Left ventricle myocardium inferior (tissue), 1 donor: Measurements from ENCODE around the gene CDYL2. TPM values are rescaled to one million over a fixed set of nuclear protein-coding genes. Genes with fewer than 3 reads are reported as not detected.

Source experiments
- DNase-seq: peaks from one replicate; pipeline ENCODE4 v3.0.0-alpha.2; 2020
- H3K27ac ChIP-seq: fragments of 200-600 bp; replicated peaks from 2 replicates; pipeline ENCODE4 v1.8.0; 2021
- H3K27me3 ChIP-seq: fragments of 200-600 bp; 2 replicates; pipeline ENCODE4 v1.8.0; 2021; ENCODE audit warnings: low read depth
- H3K36me3 ChIP-seq: fragments of 200-600 bp; 2 replicates; pipeline ENCODE4 v1.8.0; 2021
- H3K4me1 ChIP-seq: fragments of 200-600 bp; 2 replicates; pipeline ENCODE4 v1.8.0; 2021
- H3K4me3 ChIP-seq: fragments of 200-600 bp; 2 replicates; pipeline ENCODE4 v1.8.0; 2021; ENCODE audit warnings: mild to moderate bottlenecking, moderate library complexity
- H3K9me3 ChIP-seq: fragments of 200-600 bp; replicated peaks from 2 replicates; pipeline ENCODE4 v1.8.0; 2021
- intact Hi-C: fragments of 100-400 bp; cut with micrococcal nuclease; formaldehyde crosslinking; loops from one replicate; pipeline ENCODE4 v1.11.0; 2022
- total RNA-seq: library from RNA; stranded (reverse); fragmentation: NEBNext Ultra II Directional; extraction: Animal tissue kit (Norgen Biotek cat#: 25700); gene quantifications from one replicate; pipeline ENCODE4 v1.2.1, GENCODE V29; 2021
- TF ChIP-seq, protein P1 (sequence below): fragments of 200-600 bp; IDR thresholded peaks from 2 replicates; pipeline ENCODE4 v1.8.0; 2021; ENCODE audit warnings: antibody characterized with exemption, mild to moderate bottlenecking, borderline replicate concordance
- donor health status: DM: no; HTN: yes; CAD: no; lungs with severe emphysema.

The CDYL2 gene
- total RNA-seq, 1 donor from 2014 or later: 3.2 TPM

DNA sequence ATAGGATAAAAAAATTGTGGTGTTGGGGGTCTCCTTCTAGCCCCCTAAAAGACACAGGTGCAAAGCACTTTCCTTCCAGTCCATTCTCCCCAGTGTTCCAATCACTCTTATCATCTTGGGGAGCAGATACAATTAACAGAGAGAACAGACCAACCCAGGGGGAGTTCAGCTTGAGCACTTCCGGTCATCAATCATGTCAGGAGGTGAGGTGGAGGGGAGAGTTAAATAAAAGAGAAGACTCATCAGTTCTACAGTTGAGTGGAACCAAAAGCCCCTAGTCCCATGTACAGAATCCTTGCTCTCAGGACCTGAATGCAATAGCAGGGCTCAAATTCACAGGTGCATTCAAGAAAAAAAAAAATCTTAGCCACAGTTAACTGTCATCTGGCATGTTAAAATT is 141.3 kb downstream of the CDYL2 start:
- H3K4me3 ChIP-seq: no peak overlapping the region
- H3K9me3 ChIP-seq: peaks cover 27% of the 10 kb centered on the region
- H3K4me1 ChIP-seq: no peaks in the 10 kb centered on the region
- intact Hi-C loops: no loop called here
- no peak overlapping the region for H3K27ac ChIP-seq
- H3K36me3 ChIP-seq: no peaks in the 10 kb centered on the region
- DNase-seq: no peak
- TF ChIP-seq, protein P1, sequence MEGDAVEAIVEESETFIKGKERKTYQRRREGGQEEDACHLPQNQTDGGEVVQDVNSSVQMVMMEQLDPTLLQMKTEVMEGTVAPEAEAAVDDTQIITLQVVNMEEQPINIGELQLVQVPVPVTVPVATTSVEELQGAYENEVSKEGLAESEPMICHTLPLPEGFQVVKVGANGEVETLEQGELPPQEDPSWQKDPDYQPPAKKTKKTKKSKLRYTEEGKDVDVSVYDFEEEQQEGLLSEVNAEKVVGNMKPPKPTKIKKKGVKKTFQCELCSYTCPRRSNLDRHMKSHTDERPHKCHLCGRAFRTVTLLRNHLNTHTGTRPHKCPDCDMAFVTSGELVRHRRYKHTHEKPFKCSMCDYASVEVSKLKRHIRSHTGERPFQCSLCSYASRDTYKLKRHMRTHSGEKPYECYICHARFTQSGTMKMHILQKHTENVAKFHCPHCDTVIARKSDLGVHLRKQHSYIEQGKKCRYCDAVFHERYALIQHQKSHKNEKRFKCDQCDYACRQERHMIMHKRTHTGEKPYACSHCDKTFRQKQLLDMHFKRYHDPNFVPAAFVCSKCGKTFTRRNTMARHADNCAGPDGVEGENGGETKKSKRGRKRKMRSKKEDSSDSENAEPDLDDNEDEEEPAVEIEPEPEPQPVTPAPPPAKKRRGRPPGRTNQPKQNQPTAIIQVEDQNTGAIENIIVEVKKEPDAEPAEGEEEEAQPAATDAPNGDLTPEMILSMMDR: no peak
- H3K27me3 ChIP-seq: no peaks in the 10 kb centered on the region

DNA sequence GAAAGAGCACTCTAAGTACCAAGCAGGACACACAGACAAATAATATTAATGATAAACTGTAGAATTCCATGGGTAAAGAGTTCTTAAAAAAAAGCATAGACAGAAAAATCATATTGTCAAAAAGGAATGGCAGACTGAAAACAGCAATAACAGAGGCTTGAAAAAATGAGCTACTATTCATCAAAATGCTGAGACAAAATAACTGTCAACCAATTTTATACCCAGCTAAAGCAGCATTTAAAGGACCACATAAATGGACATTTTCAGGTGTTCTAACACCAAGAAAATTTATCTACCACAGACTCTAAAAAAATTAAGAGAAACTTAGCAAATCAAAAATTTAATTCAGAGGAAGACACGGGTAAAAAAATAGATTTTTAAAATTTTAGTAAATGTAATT is 144.5 kb downstream of the CDYL2 start:
- no peaks in the 10 kb centered on the region for H3K27me3 ChIP-seq
- intact Hi-C loops: no loop called here
- no peaks in the 10 kb centered on the region for H3K36me3 ChIP-seq
- H3K9me3 ChIP-seq: peaks cover 27% of the 10 kb centered on the region
- H3K4me1 ChIP-seq: no peaks in the 10 kb centered on the region
- H3K4me3 ChIP-seq: no peak overlapping the region
- no peak for DNase-seq
- TF ChIP-seq, protein P1: no peak
- no peak overlapping the region for H3K27ac ChIP-seq

DNA sequence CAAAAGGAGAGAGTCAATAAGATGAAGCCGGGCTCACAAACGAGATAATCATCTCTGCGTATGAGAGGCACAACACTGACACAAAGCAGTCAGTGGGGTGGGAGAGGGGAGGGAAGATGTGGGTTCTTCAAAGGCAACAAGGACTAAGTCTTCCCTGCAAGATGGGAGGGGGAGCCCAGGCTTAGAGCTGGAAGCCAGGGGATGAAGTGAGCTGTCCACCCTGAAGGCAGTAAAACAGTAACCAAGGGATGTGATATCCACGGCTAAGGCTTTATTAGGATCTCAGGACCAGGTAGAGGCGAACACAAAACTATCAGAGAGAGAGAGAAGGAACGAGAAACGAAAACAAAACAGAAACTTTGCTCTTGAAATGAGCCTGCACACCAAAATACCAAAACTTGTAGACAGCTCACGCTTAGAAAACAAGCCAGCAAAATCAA is 147.7 kb downstream of the CDYL2 start:
- intact Hi-C loops: no loop called here
- Histone ChIP-seq H3K9me3 (peaks cover 26% of the 10 kb centered on the region), H3K27ac (no peak overlapping the region), H3K36me3 (no peaks in the 10 kb centered on the region), H3K27me3 (no peaks in the 10 kb centered on the region), H3K4me1 (no peaks in the 10 kb centered on the region), H3K4me3 (no peak overlapping the region)
- no peak for DNase-seq
- TF ChIP-seq, protein P1: no peak

DNA sequence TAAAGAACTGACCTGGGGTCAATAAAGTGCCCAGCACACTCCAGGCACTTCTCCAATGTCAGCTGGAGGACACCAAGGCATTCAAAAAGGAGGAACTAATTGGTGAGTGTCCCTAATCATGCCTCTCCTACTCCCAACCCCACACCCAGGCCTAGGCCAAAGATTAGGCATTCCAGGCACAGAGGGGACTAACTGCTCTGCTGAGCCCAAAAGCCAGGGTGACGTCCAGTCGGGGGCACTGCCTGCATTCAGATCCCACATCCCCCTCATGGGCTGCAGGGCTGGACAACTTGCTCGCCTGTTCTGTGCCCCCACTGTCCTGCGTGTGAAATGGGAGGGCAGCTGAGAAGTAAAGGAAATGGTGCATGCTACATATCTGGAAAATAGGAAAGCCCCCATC is 148.2 kb downstream of the CDYL2 start:
- H3K4me1 ChIP-seq: no peaks in the 10 kb centered on the region
- no peak overlapping the region for H3K4me3 ChIP-seq
- H3K27ac ChIP-seq: no peak overlapping the region
- DNase-seq: no peak
- TF ChIP-seq, protein P1: no peak
- H3K27me3 ChIP-seq: no peaks in the 10 kb centered on the region
- no peaks in the 10 kb centered on the region for H3K36me3 ChIP-seq
- intact Hi-C loops: no loop called here
- peaks cover 22% of the 10 kb centered on the region for H3K9me3 ChIP-seq

DNA sequence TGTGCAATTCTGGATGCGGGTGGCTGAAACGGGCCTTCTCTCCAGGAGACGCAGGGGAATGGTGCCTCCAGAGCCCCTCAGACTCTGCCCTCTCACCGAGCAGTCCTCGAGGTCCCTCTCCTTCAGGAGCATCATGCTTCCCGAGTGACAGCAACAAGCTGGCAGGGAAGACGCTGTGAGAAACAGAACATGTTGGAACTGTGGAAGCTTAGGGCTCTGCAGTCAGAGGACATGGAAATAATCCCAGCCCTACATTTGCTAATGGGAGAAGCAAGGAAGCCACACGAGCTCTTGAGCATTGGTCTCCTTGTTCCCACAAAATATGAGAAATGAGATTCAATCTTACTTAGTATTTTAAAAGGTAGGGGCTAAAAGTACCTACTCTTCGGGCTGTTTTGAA is 148.6 kb downstream of the CDYL2 start:
- Histone ChIP-seq H3K4me1 (no peaks in the 10 kb centered on the region), H3K27me3 (no peaks in the 10 kb centered on the region), H3K9me3 (peaks cover 18% of the 10 kb centered on the region), H3K4me3 (no peak overlapping the region), H3K27ac (no peak overlapping the region), H3K36me3 (no peaks in the 10 kb centered on the region)
- TF ChIP-seq, protein P1: no peak
- no peak for DNase-seq
- intact Hi-C loops: no loop called here
